ENCODE data around the gene ODAM.

The ODAM gene

DNA sequence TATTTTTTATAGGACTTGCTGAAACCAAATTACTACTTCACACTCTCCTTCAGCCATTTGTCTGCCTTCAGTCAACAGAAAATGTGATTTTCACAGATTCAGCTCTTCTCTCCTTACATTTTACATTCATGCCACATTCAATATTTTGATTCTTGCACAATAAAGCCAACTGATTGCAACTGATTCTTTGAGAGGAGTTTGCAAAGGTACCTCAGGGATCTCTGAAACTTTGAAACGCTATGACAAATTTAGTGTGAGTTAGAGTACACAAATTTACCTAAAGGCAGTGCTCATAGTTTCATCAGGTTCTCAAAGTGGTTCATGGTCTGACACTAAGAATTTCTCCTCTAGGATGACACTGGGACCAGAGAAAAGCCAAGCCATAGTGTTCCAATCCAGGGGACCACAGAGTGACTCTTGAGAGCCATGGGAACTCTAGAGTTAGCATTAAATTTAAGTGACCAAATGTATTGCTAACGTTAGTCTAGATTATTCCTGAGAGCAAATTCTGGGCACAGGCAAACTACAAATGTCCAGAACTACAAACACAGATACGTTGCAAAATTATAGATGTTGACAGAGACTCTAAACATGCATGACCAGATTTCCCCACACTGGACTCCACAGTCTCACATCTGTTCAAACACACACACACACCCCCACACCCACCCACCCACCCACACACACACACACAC is 55.9 kb downstream of the ODAM start:
- TF ChIP-seq, protein P1, sequence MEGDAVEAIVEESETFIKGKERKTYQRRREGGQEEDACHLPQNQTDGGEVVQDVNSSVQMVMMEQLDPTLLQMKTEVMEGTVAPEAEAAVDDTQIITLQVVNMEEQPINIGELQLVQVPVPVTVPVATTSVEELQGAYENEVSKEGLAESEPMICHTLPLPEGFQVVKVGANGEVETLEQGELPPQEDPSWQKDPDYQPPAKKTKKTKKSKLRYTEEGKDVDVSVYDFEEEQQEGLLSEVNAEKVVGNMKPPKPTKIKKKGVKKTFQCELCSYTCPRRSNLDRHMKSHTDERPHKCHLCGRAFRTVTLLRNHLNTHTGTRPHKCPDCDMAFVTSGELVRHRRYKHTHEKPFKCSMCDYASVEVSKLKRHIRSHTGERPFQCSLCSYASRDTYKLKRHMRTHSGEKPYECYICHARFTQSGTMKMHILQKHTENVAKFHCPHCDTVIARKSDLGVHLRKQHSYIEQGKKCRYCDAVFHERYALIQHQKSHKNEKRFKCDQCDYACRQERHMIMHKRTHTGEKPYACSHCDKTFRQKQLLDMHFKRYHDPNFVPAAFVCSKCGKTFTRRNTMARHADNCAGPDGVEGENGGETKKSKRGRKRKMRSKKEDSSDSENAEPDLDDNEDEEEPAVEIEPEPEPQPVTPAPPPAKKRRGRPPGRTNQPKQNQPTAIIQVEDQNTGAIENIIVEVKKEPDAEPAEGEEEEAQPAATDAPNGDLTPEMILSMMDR (IDR thresholded peaks at IDR 0.05; ENCODE audit: insufficient read depth, low read depth, low read length, missing control alignments) = no peak
- H3K4me3 ChIP-seq (ENCODE audit: low read length) = no peak overlapping the region
- no peak for DNase-seq (ENCODE audit: low read depth)

DNA sequence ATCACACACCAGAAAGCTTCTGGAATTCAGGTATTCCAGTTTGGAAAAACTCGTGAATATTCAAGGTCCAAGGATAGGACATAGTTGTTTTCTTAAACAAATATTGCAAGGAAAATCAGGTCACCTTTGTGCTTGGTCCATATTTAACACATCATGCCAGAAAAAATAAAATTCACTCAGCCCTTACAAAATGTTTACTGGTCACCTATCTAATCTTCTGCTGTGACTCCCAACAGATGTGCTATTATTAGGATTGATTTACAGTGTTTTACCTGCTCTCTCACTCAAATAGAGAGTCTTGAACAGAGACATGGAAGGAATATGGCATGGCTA is 56.4 kb downstream of the ODAM start:
- no peak overlapping the region for H3K4me3 ChIP-seq (ENCODE audit: low read length)
- TF ChIP-seq, protein P1 (IDR thresholded peaks at IDR 0.05; ENCODE audit: insufficient read depth, low read depth, low read length, missing control alignments) = no peak
- no peak for DNase-seq (ENCODE audit: low read depth)
